ENCODE results near the gene CHCHD1.

- TF ChIP-seq, protein P1, sequence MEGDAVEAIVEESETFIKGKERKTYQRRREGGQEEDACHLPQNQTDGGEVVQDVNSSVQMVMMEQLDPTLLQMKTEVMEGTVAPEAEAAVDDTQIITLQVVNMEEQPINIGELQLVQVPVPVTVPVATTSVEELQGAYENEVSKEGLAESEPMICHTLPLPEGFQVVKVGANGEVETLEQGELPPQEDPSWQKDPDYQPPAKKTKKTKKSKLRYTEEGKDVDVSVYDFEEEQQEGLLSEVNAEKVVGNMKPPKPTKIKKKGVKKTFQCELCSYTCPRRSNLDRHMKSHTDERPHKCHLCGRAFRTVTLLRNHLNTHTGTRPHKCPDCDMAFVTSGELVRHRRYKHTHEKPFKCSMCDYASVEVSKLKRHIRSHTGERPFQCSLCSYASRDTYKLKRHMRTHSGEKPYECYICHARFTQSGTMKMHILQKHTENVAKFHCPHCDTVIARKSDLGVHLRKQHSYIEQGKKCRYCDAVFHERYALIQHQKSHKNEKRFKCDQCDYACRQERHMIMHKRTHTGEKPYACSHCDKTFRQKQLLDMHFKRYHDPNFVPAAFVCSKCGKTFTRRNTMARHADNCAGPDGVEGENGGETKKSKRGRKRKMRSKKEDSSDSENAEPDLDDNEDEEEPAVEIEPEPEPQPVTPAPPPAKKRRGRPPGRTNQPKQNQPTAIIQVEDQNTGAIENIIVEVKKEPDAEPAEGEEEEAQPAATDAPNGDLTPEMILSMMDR (conservative IDR thresholded peaks at IDR 0.05; ENCODE audit: low read depth, low read length) = no peak
- TF ChIP-seq EZH2 (IDR thresholded peaks at IDR 0.05; ENCODE audit: low read length, unreplicated experiment) = no peak
- TF ChIP-seq EZH2phosphoT487 (IDR thresholded peaks at IDR 0.05; ENCODE audit: borderline replicate concordance, low read length) = no peak
Observed at GRCh38 chr10:73734028-73734720, 47.7 kb upstream of the CHCHD1 start.

All from PC-3 (cell line).